Measurements from ENCODE around the gene SERPINH1. TPM values are rescaled to one million over a fixed set of nuclear protein-coding genes. Genes with fewer than 3 reads are reported as not detected.

The SERPINH1 gene
- total RNA-seq, 1 experiment from 2014 or later, result 117 TPM

GRCh38 chr11:75586395-75586794, 24.3 kb downstream of the SERPINH1 start:
- no peak for DNase-seq
- Histone ChIP-seq H3K9me2 (replicated peaks; ENCODE audit: low read length) (no peaks in the 10 kb centered on the region), H3K27ac (ENCODE audit: low read length) (no peak overlapping the region), H3K27me3 (ENCODE audit: low read length) (no peaks in the 10 kb centered on the region), H2AFZ (ENCODE audit: low read length) (no peak overlapping the region), H3F3A (ENCODE audit: low read length, unreplicated experiment) (no peaks in the 10 kb centered on the region), H4K20me1 (ENCODE audit: low read length) (no peaks in the 10 kb centered on the region), H3K9me3 (ENCODE audit: low read length) (no peaks in the 10 kb centered on the region), H3K4me3 (ENCODE audit: low read length) (no peak overlapping the region), H3K9ac (ENCODE audit: low read length) (no peak overlapping the region), H3K36me3 (ENCODE audit: low read depth, low read length) (no peaks in the 10 kb centered on the region), H3K79me2 (ENCODE audit: low read length) (no peaks in the 10 kb centered on the region), H3K4me2 (ENCODE audit: low read length) (no peak overlapping the region), H3K4me1 (ENCODE audit: insufficient read depth, low read length) (peaks cover 8% of the 10 kb centered on the region)
- POLR2A ChIA-PET (ENCODE audit: unreplicated experiment), result no interaction called here
- BruUV-seq (replicated peaks), result no TSS peak
- CTCF ChIA-PET, result no interaction called here
- TF ChIP-seq EZH2phosphoT487 (IDR thresholded peaks at IDR 0.05; ENCODE audit: borderline replicate concordance, low read length) (no peak), EZH2 (IDR thresholded peaks at IDR 0.05; ENCODE audit: low read length, unreplicated experiment) (no peak)
- TF ChIP-seq, protein P1, sequence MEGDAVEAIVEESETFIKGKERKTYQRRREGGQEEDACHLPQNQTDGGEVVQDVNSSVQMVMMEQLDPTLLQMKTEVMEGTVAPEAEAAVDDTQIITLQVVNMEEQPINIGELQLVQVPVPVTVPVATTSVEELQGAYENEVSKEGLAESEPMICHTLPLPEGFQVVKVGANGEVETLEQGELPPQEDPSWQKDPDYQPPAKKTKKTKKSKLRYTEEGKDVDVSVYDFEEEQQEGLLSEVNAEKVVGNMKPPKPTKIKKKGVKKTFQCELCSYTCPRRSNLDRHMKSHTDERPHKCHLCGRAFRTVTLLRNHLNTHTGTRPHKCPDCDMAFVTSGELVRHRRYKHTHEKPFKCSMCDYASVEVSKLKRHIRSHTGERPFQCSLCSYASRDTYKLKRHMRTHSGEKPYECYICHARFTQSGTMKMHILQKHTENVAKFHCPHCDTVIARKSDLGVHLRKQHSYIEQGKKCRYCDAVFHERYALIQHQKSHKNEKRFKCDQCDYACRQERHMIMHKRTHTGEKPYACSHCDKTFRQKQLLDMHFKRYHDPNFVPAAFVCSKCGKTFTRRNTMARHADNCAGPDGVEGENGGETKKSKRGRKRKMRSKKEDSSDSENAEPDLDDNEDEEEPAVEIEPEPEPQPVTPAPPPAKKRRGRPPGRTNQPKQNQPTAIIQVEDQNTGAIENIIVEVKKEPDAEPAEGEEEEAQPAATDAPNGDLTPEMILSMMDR (conservative IDR thresholded peaks at IDR 0.05; ENCODE audit: low read depth, low read length), result no peak
- intact Hi-C loops (cut with micrococcal nuclease), result no loop called here
- ATAC-seq, result no peak

DNA sequence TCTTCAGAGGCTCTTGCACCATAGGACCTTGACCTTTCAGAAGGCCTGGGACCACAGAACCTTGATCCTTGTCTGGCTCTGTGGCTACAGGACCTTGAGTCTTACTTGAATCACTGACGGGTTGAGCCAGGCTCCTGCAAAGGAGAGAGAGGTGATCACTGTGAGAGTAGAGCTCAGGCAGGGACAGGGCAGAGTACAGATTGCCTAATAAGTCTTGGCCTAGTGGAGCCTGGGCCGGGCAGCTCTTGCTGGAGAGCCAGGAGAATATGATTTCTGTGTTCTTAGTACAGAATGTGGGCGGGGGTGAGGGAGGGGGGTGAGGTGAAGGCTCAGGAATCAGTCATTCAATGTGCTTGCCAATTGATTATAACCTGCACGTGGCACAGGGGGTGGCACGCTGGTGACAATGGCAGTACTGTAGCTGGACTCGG, 26.0 kb downstream of the SERPINH1 start:
- no peak for DNase-seq
- POLR2A ChIA-PET (ENCODE audit: unreplicated experiment), result interaction anchor here (0.6 kb wide), 1 partner anchor 9 kb away, joined by 3 read pairs; no protein-coding TSS in a partner anchor
- no peaks in the 10 kb centered on the region for H4K20me1 ChIP-seq (ENCODE audit: low read length)

GRCh38 chr11:75589051-75589450, 27.0 kb downstream of the SERPINH1 start:
- BruUV-seq (replicated peaks), result no TSS peak
- intact Hi-C loops (cut with micrococcal nuclease), result no loop called here
- no peak for ATAC-seq
- Histone ChIP-seq H3K9ac (ENCODE audit: low read length) (no peak overlapping the region), H3F3A (ENCODE audit: low read length, unreplicated experiment) (no peaks in the 10 kb centered on the region), H3K36me3 (ENCODE audit: low read depth, low read length) (no peaks in the 10 kb centered on the region), H3K4me1 (ENCODE audit: insufficient read depth, low read length) (peaks cover 5% of the 10 kb centered on the region; the same call in 1 of the 2 replicates), H3K9me3 (ENCODE audit: low read length) (no peaks in the 10 kb centered on the region), H3K9me2 (replicated peaks; ENCODE audit: low read length) (no peaks in the 10 kb centered on the region), H3K4me2 (ENCODE audit: low read length) (no peak overlapping the region), H3K27me3 (ENCODE audit: low read length) (no peaks in the 10 kb centered on the region), H2AFZ (ENCODE audit: low read length) (no peak overlapping the region), H4K20me1 (ENCODE audit: low read length) (no peaks in the 10 kb centered on the region), H3K27ac (ENCODE audit: low read length) (no peak overlapping the region), H3K4me3 (ENCODE audit: low read length) (no peak overlapping the region), H3K79me2 (ENCODE audit: low read length) (no peaks in the 10 kb centered on the region)
- no peak for DNase-seq
- ChIA-PET POLR2A (ENCODE audit: unreplicated experiment) (no interaction called here), CTCF (no interaction called here)
- TF ChIP-seq, protein P1 (conservative IDR thresholded peaks at IDR 0.05; ENCODE audit: low read depth, low read length), result no peak
- TF ChIP-seq EZH2phosphoT487 (IDR thresholded peaks at IDR 0.05; ENCODE audit: borderline replicate concordance, low read length), result no peak
- no peak for TF ChIP-seq EZH2 (IDR thresholded peaks at IDR 0.05; ENCODE audit: low read length, unreplicated experiment)

More for the DNA sequence above, 26.0 kb downstream of the SERPINH1 start:
- no peaks in the 10 kb centered on the region for H3K9me3 ChIP-seq (ENCODE audit: low read length)
- intact Hi-C loops (cut with micrococcal nuclease), result no loop called here
- H3K79me2 ChIP-seq (ENCODE audit: low read length), result no peaks in the 10 kb centered on the region
- no peak overlapping the region for H3K4me3 ChIP-seq (ENCODE audit: low read length)
- H3K27me3 ChIP-seq (ENCODE audit: low read length), result no peaks in the 10 kb centered on the region
- H2AFZ ChIP-seq (ENCODE audit: low read length), result no peak overlapping the region
- TF ChIP-seq, protein P1 (conservative IDR thresholded peaks at IDR 0.05; ENCODE audit: low read depth, low read length), result no peak
- no peak for TF ChIP-seq EZH2phosphoT487 (IDR thresholded peaks at IDR 0.05; ENCODE audit: borderline replicate concordance, low read length)
- no peak for TF ChIP-seq EZH2 (IDR thresholded peaks at IDR 0.05; ENCODE audit: low read length, unreplicated experiment)
- no peaks in the 10 kb centered on the region for H3F3A ChIP-seq (ENCODE audit: low read length, unreplicated experiment)
- no peaks in the 10 kb centered on the region for H3K9me2 ChIP-seq (replicated peaks; ENCODE audit: low read length)
- H3K27ac ChIP-seq (ENCODE audit: low read length), result no peak overlapping the region
- no TSS peak for BruUV-seq (replicated peaks)
- ATAC-seq, result no peak
- CTCF ChIA-PET, result no interaction called here
- H3K9ac ChIP-seq (ENCODE audit: low read length), result no peak overlapping the region
- no peaks in the 10 kb centered on the region for H3K36me3 ChIP-seq (ENCODE audit: low read depth, low read length)
- no peak overlapping the region for H3K4me2 ChIP-seq (ENCODE audit: low read length)
- peaks cover 5% of the 10 kb centered on the region; the same call in 1 of the 2 replicates for H3K4me1 ChIP-seq (ENCODE audit: insufficient read depth, low read length)
